Breast epithelium (tissue), 4 donors: ENCODE results near the gene SCARB1. TPM values are rescaled to one million over a fixed set of nuclear protein-coding genes. Genes with fewer than 3 reads are reported as not detected.

Source experiments
- DNase-seq, 2 donors: peaks; one replicate each; pipeline ENCODE4 v3.0.0-alpha.2; 2019; ENCODE audit warnings: low spot score in 2 of 2
- H3K27ac ChIP-seq, 2 donors: fragments of 200-600 bp; sonication (generic) in 1 of 2; one replicate each; pipeline ENCODE4 v1.5.1; 2016 to 2019; ENCODE audit warnings: mild to moderate bottlenecking in 1 of 2
- H3K27me3 ChIP-seq, 2 donors: fragments of 200-600 bp; sonication (generic) in 1 of 2; one replicate each; pipeline versions ENCODE4 v1.5.1 to v1.6.0; 2017 to 2019; ENCODE audit warnings: control low read depth in 1 of 2, mild to moderate bottlenecking in 1 of 2
- H3K36me3 ChIP-seq: fragments of 200-600 bp; one replicate; pipeline ENCODE4 v1.5.1; 2019
- H3K4me1 ChIP-seq, 2 donors: fragments of 200-600 bp; sonication (generic); one replicate each; pipeline ENCODE4 v1.5.1; 2016 to 2019; ENCODE audit warnings: control low read depth in 1 of 2
- H3K4me3 ChIP-seq, 3 donors: fragments of 200-600 bp; sonication (generic); 1 replicate in 2 of 3; 2 replicates in 1 of 3; pipeline ENCODE4 v1.5.1; 2016 to 2019; ENCODE audit warnings: mild to moderate bottlenecking in 3 of 3, moderate library complexity in 2 of 3
- H3K9me3 ChIP-seq, 2 donors: fragments of 200-600 bp; sonication (generic) in 1 of 2; one replicate each; pipeline ENCODE4 v1.5.1; 2016 to 2019; ENCODE audit warnings: control low read depth in 1 of 2
- CTCF ChIP-seq, 3 donors: fragments of 450-650 bp; IDR thresholded peaks; one replicate each; pipeline ENCODE4 v1.5.1; 2016 to 2017; ENCODE audit warnings: antibody characterized with exemption in 3 of 3, mild to moderate bottlenecking in 3 of 3, moderate library complexity in 3 of 3
- POLR2A ChIP-seq: fragments of 450-650 bp; IDR thresholded peaks from one replicate; pipeline ENCODE4 v1.6.1; 2016; ENCODE audit warnings: antibody characterized with exemption, mild to moderate bottlenecking, moderate library complexity
- POLR2AphosphoS5 ChIP-seq, 3 donors: sonication (generic); formaldehyde crosslinking; IDR thresholded peaks; one replicate each; pipeline ENCODE4 v1.6.1; 2017; ENCODE audit warnings: antibody characterized with exemption in 3 of 3
- intact Hi-C: fragments of 100-400 bp; cut with DNase I; formaldehyde crosslinking; loops from one replicate; pipeline ENCODE4 v1.15.1; 2023; ENCODE audit warnings: low total_unique reads
- total RNA-seq, 3 donors: library from RNA; depleted of rRNA; stranded (reverse); fragments of >200 nt; gene quantifications; one replicate each; pipeline ENCODE4 v1.1.0, GENCODE V29; 2016

SCARB1 gene
- total RNA-seq, 3 donors from 2014 or later = 18.4 to 61.3 (median 20.2) TPM

GRCh38 chr12:124790650-124791400, 72.8 kb downstream of the SCARB1 start:
- TF ChIP-seq POLR2A = no peak
- TF ChIP-seq POLR2AphosphoS5 (IDR thresholded peaks at IDR 0.05) = no peak
- TF ChIP-seq CTCF (IDR thresholded peaks at IDR 0.05) = no peak
- H3K4me1 ChIP-seq = no peaks in the 10 kb centered on the region
- no peaks in the 10 kb centered on the region for H3K9me3 ChIP-seq
- no peak overlapping the region for H3K27ac ChIP-seq
- H3K4me3 ChIP-seq = no peak overlapping the region
- intact Hi-C loops = no loop called here
- no peaks in the 10 kb centered on the region for H3K36me3 ChIP-seq
- no peaks in the 10 kb centered on the region for H3K27me3 ChIP-seq
- DNase-seq = no peak

GRCh38 chr12:124788936-124789555, 74.6 kb downstream of the SCARB1 start:
- intact Hi-C loops = no loop called here
- Histone ChIP-seq H3K4me1 (no peaks in the 10 kb centered on the region), H3K27me3 (no peaks in the 10 kb centered on the region), H3K9me3 (no peaks in the 10 kb centered on the region), H3K36me3 (no peaks in the 10 kb centered on the region), H3K27ac (no peak overlapping the region), H3K4me3 (no peak overlapping the region)
- TF ChIP-seq POLR2AphosphoS5 (IDR thresholded peaks at IDR 0.05) (no peak), POLR2A (no peak), CTCF (IDR thresholded peaks at IDR 0.05) (no peak)
- DNase-seq = no peak

- TF ChIP-seq POLR2AphosphoS5 (IDR thresholded peaks at IDR 0.05) (no peak), POLR2A (no peak), CTCF (IDR thresholded peaks at IDR 0.05) (no peak)
- H3K36me3 ChIP-seq = no peaks in the 10 kb centered on the region
- no peaks in the 10 kb centered on the region for H3K27me3 ChIP-seq
- no peak overlapping the region for H3K27ac ChIP-seq
- H3K9me3 ChIP-seq = no peaks in the 10 kb centered on the region
- peak; percentile 82 to 88 for DNase-seq
- H3K4me3 ChIP-seq = peak overlapping the region in 2 of 3 donors; percentile 39 to 58
- H3K4me1 ChIP-seq = no peaks in the 10 kb centered on the region
- intact Hi-C loops = no loop called here
These were observed 77.4 kb downstream of the SCARB1 start for GRCh38 chr12:124786061-124786964.

GRCh38 chr12:124784871-124785572, 78.6 kb downstream of the SCARB1 start:
- Histone ChIP-seq H3K36me3 (no peaks in the 10 kb centered on the region), H3K27me3 (no peaks in the 10 kb centered on the region), H3K4me3 (no peak overlapping the region), H3K9me3 (no peaks in the 10 kb centered on the region), H3K27ac (no peak overlapping the region), H3K4me1 (peaks cover 0 to 6% of the 10 kb centered on the region in 2 donors)
- no peak for TF ChIP-seq CTCF (IDR thresholded peaks at IDR 0.05)
- TF ChIP-seq POLR2A = no peak
- TF ChIP-seq POLR2AphosphoS5 (IDR thresholded peaks at IDR 0.05) = no peak
- DNase-seq = no peak
- intact Hi-C loops = no loop called here
